Measurements from ENCODE around the gene MAN1A1.

GRCh38 chr6:119179062-119179461 lies 170.5 kb downstream of the MAN1A1 start:
- TF ChIP-seq CTCF (conservative IDR thresholded peaks at IDR 0.05; ENCODE audit: low read depth, low read length) (no peak), FOS (IDR thresholded peaks at IDR 0.05; ENCODE audit: low read depth, low read length) (no peak), SMC3 (IDR thresholded peaks at IDR 0.05; ENCODE audit: low read depth, low read length) (no peak), CEBPB (IDR thresholded peaks at IDR 0.05; ENCODE audit: low read depth, low read length) (no peak), POLR2A (IDR thresholded peaks at IDR 0.05; ENCODE audit: low read depth, low read length) (no peak), ELK1 (IDR thresholded peaks at IDR 0.05; ENCODE audit: borderline replicate concordance, low read depth, low read length) (no peak), USF2 (IDR thresholded peaks at IDR 0.05; ENCODE audit: low read depth, low read length) (no peak), RCOR1 (IDR thresholded peaks at IDR 0.05; ENCODE audit: insufficient replicate concordance, low read length) (no peak), MXI1 (IDR thresholded peaks at IDR 0.05; ENCODE audit: borderline replicate concordance, low read depth, low read length) (no peak), MAZ (IDR thresholded peaks at IDR 0.05; ENCODE audit: borderline replicate concordance, low read depth, low read length) (no peak), BHLHE40 (IDR thresholded peaks at IDR 0.05; ENCODE audit: low read depth, low read length) (no peak)
